ENCODE data around the gene SPOCK3.

GRCh38 chr4:166862032-166862431 is 372.3 kb downstream of the SPOCK3 start:
- TF ChIP-seq CTCF (conservative IDR thresholded peaks at IDR 0.05; ENCODE audit: low read depth, low read length): no peak
- no peak for TF ChIP-seq EZH2 (IDR thresholded peaks at IDR 0.05; ENCODE audit: borderline replicate concordance, low read depth, low read length, poor library complexity, severe bottlenecking)
